Muscle of leg (tissue), 11 donors: ENCODE measurements around the gene SHB. TPM values are rescaled to one million over a fixed set of nuclear protein-coding genes. Genes with fewer than 3 reads are reported as not detected.

ENCODE experiments used
- DNase-seq: peaks from one replicate; pipeline ENCODE4 v3.0.0; 2013
- H3K27ac ChIP-seq: one replicate; pipeline ENCODE4 v1.5.1; 2013; ENCODE audit warnings: mild to moderate bottlenecking, low read length, control low read depth
- H3K27me3 ChIP-seq: one replicate; pipeline ENCODE4 v1.6.1; 2013; ENCODE audit warnings: low read length; ENCODE audit not compliant: control insufficient read depth, insufficient read depth
- H3K36me3 ChIP-seq: one replicate; pipeline ENCODE4 v1.6.1; 2013; ENCODE audit warnings: low read length; ENCODE audit not compliant: control insufficient read depth, insufficient read depth
- H3K4me1 ChIP-seq: one replicate; pipeline ENCODE4 v1.6.1; 2013; ENCODE audit warnings: low read length; ENCODE audit not compliant: control insufficient read depth, insufficient read depth
- H3K4me3 ChIP-seq: one replicate; pipeline ENCODE4 v1.5.1; 2013; ENCODE audit warnings: low read length, control low read depth
- H3K9me3 ChIP-seq: replicated peaks from 2 replicates; pipeline ENCODE4 v1.6.1; 2013; ENCODE audit warnings: low read depth, low read length; ENCODE audit not compliant: control insufficient read depth
- WGBS: methylation state at CpG from one replicate; pipeline ENCODE4 v1.1.5; 2013; ENCODE audit warnings: missing lambda C conversion rate; ENCODE audit not compliant: insufficient coverage; 5-methylcytosine and 5-hydroxymethylcytosine counted together
- polyA plus RNA-seq, 8 donors: library from polyadenylated mRNA; unstranded; fragments of 120-200 nt; gene quantifications; one replicate each; pipeline versions ENCODE4 v1.2.1 to v1.2.3, GENCODE V29; 2013; ENCODE audit warnings: inconsistent platforms in 1 of 8, low replicate concordance in 1 of 8; ENCODE audit not compliant: insufficient read length in 8 of 8, insufficient read depth in 1 of 8
- total RNA-seq: library from RNA; stranded (reverse); fragments of 120-200 nt; gene quantifications from one replicate; pipeline ENCODE4 v1.2.4, GENCODE V29; 2013

SHB gene
- total and polyA plus RNA-seq, 9 donors, result 5.0 to 9.1 (median 6.2) TPM

- no peak overlapping the region for H3K27ac ChIP-seq
- WGBS, result 75% methylated on average over 2 of the region's 4 CpGs
- H3K4me1 ChIP-seq, result peaks cover 23% of the 10 kb centered on the region
- DNase-seq, result no peak
- H3K4me3 ChIP-seq, result no peak overlapping the region
- H3K9me3 ChIP-seq, result no peaks in the 10 kb centered on the region
- H3K27me3 ChIP-seq, result no peaks in the 10 kb centered on the region
- peaks cover 3% of the 10 kb centered on the region for H3K36me3 ChIP-seq
Observed at GRCh38 chr9:37936965-37937364, 132.1 kb downstream of the SHB start.

- Histone ChIP-seq H3K4me3 (no peak overlapping the region), H3K4me1 (peaks cover 23% of the 10 kb centered on the region), H3K27ac (no peak overlapping the region), H3K36me3 (peaks cover 3% of the 10 kb centered on the region), H3K9me3 (no peaks in the 10 kb centered on the region), H3K27me3 (no peaks in the 10 kb centered on the region)
- DNase-seq, result no peak
- WGBS, result 74% methylated on average over 3 of the region's 5 CpGs
Observed at GRCh38 chr9:37936376-37936775, 132.7 kb downstream of the SHB start.

GRCh38 chr9:37935096-37935495 is 133.9 kb downstream of the SHB start:
- H3K4me3 ChIP-seq, result no peak overlapping the region
- 70% methylated on average over 12 of the region's 14 CpGs for WGBS
- no peaks in the 10 kb centered on the region for H3K9me3 ChIP-seq
- H3K27me3 ChIP-seq, result no peaks in the 10 kb centered on the region
- DNase-seq, result no peak
- H3K4me1 ChIP-seq, result peaks cover 23% of the 10 kb centered on the region
- no peak overlapping the region for H3K27ac ChIP-seq
- H3K36me3 ChIP-seq, result peaks cover 3% of the 10 kb centered on the region

GRCh38 chr9:37931592-37931991 is 137.4 kb downstream of the SHB start:
- Histone ChIP-seq H3K27me3 (no peaks in the 10 kb centered on the region), H3K9me3 (no peaks in the 10 kb centered on the region), H3K4me3 (no peak overlapping the region), H3K4me1 (peaks cover 26% of the 10 kb centered on the region), H3K36me3 (no peaks in the 10 kb centered on the region), H3K27ac (no peak overlapping the region)
- WGBS, result no CpG with 5 or more reads among the region's 5 CpGs
- no peak for DNase-seq

- Histone ChIP-seq H3K27me3 (no peaks in the 10 kb centered on the region), H3K4me1 (peaks cover 26% of the 10 kb centered on the region), H3K27ac (no peak overlapping the region), H3K4me3 (no peak overlapping the region), H3K36me3 (no peaks in the 10 kb centered on the region), H3K9me3 (no peaks in the 10 kb centered on the region)
- 59% methylated on average over 5 of the region's 11 CpGs for WGBS
- no peak for DNase-seq
Observed at GRCh38 chr9:37929441-37929895, 139.6 kb downstream of the SHB start.

- H3K9me3 ChIP-seq, result no peaks in the 10 kb centered on the region
- no peaks in the 10 kb centered on the region for H3K36me3 ChIP-seq
- DNase-seq, result no peak
- no peak overlapping the region for H3K27ac ChIP-seq
- WGBS, result 52% methylated on average over 17 of the region's 20 CpGs
- no peak overlapping the region for H3K4me3 ChIP-seq
- peaks cover 26% of the 10 kb centered on the region for H3K4me1 ChIP-seq
- H3K27me3 ChIP-seq, result no peaks in the 10 kb centered on the region
Observed at GRCh38 chr9:37928552-37929430, 140.2 kb downstream of the SHB start.

- H3K9me3 ChIP-seq, result no peaks in the 10 kb centered on the region
- DNase-seq, result no peak
- H3K4me3 ChIP-seq, result no peak overlapping the region
- H3K4me1 ChIP-seq, result peaks cover 26% of the 10 kb centered on the region
- peak overlapping the region; percentile 44 for H3K27ac ChIP-seq
- H3K36me3 ChIP-seq, result no peaks in the 10 kb centered on the region
- no peaks in the 10 kb centered on the region for H3K27me3 ChIP-seq
- 47% methylated on average over 6 of the region's 13 CpGs for WGBS
Observed at GRCh38 chr9:37927601-37928551, 141.2 kb downstream of the SHB start.

- Histone ChIP-seq H3K4me3 (no peak overlapping the region), H3K27ac (peak overlapping the region; percentile 44), H3K9me3 (no peaks in the 10 kb centered on the region), H3K36me3 (no peaks in the 10 kb centered on the region), H3K27me3 (no peaks in the 10 kb centered on the region), H3K4me1 (peaks cover 26% of the 10 kb centered on the region)
- DNase-seq, result no peak
- 49% methylated on average over 7 of the region's 9 CpGs for WGBS
Observed at GRCh38 chr9:37927132-37927531, 141.9 kb downstream of the SHB start.

- Histone ChIP-seq H3K4me1 (peaks cover 26% of the 10 kb centered on the region), H3K27ac (no peak overlapping the region), H3K9me3 (no peaks in the 10 kb centered on the region), H3K4me3 (no peak overlapping the region), H3K27me3 (no peaks in the 10 kb centered on the region), H3K36me3 (no peaks in the 10 kb centered on the region)
- no peak for DNase-seq
- 50% methylated on average over 1 of the region's 1 CpG for WGBS
Observed at GRCh38 chr9:37926737-37927118, 142.3 kb downstream of the SHB start.
